Measurements from ENCODE around the gene OLIG1. TPM values are rescaled to one million over a fixed set of nuclear protein-coding genes. Genes with fewer than 3 reads are reported as not detected.

OLIG1 gene
- total and polyA plus RNA-seq, 2 donors from 2014 or later = 1.5 to 18.2 TPM

DNA sequence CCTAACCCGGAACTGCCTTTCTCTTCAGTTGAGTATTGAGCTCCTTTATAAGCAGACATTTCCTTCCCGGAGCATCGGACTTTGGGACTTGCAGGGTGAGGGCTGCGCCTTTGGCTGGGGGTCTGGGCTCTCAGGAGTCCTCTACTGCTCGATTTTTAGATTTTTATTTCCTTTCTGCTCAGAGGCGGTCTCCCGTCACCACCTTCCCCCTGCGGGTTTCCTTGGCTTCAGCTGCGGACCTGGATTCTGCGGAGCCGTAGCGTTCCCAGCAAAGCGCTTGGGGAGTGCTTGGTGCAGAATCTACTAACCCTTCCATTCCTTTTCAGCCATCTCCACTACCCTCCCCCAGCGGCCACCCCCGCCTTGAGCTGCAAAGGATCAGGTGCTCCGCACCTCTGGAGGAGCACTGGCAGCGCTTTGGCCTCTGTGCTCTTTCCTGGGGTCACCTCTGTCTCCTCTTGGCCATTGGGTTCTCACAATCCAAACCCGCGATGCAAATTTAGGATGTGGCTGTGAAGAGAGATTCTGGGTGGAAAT lies 40.5 kb upstream of the OLIG1 start:
- Histone ChIP-seq H3K9me3 (ENCODE audit: control insufficient read depth in 2 of 3, insufficient read depth in 1 of 3, low read length in 3 of 3) (no peaks in the 10 kb centered on the region), H3K4me1 (ENCODE audit: control insufficient read depth in 2 of 3, insufficient read depth in 2 of 3, low read depth in 1 of 3, low read length in 3 of 3) (peaks cover 0 to 8% (median 0%) of the 10 kb centered on the region in 3 donors), H3K27me3 (ENCODE audit: control insufficient read depth, insufficient read depth, low read length) (peaks cover 72% of the 10 kb centered on the region), H3K27ac (ENCODE audit: low read depth in 2 of 2, low read length in 2 of 2) (no peak overlapping the region), H3K9ac (ENCODE audit: low read length in 3 of 3) (no peak overlapping the region), H3K4me3 (ENCODE audit: low read length in 3 of 3) (no peak overlapping the region), H3K36me3 (ENCODE audit: control insufficient read depth in 2 of 3, insufficient read depth in 3 of 3, low read length in 3 of 3) (no peaks in the 10 kb centered on the region)
- intact Hi-C loops (cut with DNase I) = no loop called here
- no peak for FAIRE-seq
- no peak for DNase-seq
- TF ChIP-seq, protein P1, sequence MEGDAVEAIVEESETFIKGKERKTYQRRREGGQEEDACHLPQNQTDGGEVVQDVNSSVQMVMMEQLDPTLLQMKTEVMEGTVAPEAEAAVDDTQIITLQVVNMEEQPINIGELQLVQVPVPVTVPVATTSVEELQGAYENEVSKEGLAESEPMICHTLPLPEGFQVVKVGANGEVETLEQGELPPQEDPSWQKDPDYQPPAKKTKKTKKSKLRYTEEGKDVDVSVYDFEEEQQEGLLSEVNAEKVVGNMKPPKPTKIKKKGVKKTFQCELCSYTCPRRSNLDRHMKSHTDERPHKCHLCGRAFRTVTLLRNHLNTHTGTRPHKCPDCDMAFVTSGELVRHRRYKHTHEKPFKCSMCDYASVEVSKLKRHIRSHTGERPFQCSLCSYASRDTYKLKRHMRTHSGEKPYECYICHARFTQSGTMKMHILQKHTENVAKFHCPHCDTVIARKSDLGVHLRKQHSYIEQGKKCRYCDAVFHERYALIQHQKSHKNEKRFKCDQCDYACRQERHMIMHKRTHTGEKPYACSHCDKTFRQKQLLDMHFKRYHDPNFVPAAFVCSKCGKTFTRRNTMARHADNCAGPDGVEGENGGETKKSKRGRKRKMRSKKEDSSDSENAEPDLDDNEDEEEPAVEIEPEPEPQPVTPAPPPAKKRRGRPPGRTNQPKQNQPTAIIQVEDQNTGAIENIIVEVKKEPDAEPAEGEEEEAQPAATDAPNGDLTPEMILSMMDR (IDR thresholded peaks at IDR 0.05; ENCODE audit: borderline replicate concordance, extremely low read depth, insufficient read depth) = no peak

DNA sequence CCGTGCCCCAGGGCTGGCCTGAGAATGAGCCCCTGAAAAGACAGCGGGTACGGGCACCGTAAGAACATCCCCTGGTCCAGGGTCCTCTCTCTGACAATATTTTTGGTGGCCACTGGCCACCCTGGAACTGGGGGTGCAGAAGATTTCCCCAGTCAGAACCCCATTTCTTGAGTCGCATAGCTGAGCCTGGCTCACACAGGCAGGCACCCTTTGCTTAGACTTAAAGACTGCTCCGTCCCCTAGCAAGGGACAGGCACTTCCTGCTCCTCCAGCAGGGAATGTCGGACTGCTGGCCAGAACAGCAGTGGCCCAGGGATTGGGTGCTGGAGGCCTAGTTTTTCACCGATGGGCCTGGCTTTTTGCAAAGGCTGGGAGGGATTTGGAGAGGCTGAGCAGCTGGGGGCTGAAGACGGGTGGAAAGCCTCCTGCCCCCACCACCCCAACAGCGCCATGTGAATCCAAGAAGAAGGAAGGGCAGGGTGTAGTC lies 39.9 kb upstream of the OLIG1 start:
- no peaks in the 10 kb centered on the region for H3K9me3 ChIP-seq (ENCODE audit: control insufficient read depth in 2 of 3, insufficient read depth in 1 of 3, low read length in 3 of 3)
- H3K4me3 ChIP-seq (ENCODE audit: low read length in 3 of 3) = no peak overlapping the region
- H3K27me3 ChIP-seq (ENCODE audit: control insufficient read depth, insufficient read depth, low read length) = peaks cover 72% of the 10 kb centered on the region
- no peak overlapping the region for H3K27ac ChIP-seq (ENCODE audit: low read depth in 2 of 2, low read length in 2 of 2)
- FAIRE-seq (no peak), DNase-seq (no peak)
- TF ChIP-seq, protein P1 (IDR thresholded peaks at IDR 0.05; ENCODE audit: borderline replicate concordance, extremely low read depth, insufficient read depth) = no peak
- H3K4me1 ChIP-seq (ENCODE audit: control insufficient read depth in 2 of 3, insufficient read depth in 2 of 3, low read depth in 1 of 3, low read length in 3 of 3) = peaks cover 0 to 8% (median 0%) of the 10 kb centered on the region in 3 donors
- H3K9ac ChIP-seq (ENCODE audit: low read length in 3 of 3) = no peak overlapping the region
- intact Hi-C loops (cut with DNase I) = no loop called here
- H3K36me3 ChIP-seq (ENCODE audit: control insufficient read depth in 2 of 3, insufficient read depth in 3 of 3, low read length in 3 of 3) = no peaks in the 10 kb centered on the region

DNA sequence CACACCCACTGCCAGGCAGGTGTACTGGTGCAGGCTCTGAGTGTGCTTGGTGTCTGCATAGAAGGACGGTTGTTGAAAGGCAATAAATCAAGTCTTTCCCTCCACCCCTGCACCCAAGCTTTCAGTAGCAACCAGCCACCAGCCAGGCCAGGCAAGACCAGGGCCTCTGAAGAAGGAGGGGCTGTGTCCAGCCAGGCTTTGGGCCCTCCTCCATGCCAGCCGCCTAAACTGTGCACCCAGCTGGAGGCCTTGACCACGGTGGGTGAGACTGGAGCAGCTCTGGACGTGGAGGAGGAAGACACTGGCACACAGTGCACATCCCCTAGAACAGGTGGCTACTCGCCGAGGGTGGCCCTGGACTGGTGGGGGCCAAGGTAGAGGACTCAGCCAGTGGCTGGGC lies 39.3 kb upstream of the OLIG1 start:
- H3K4me3 ChIP-seq (ENCODE audit: low read length in 3 of 3) = no peak overlapping the region
- H3K36me3 ChIP-seq (ENCODE audit: control insufficient read depth in 2 of 3, insufficient read depth in 3 of 3, low read length in 3 of 3) = no peaks in the 10 kb centered on the region
- no peak for FAIRE-seq
- H3K4me1 ChIP-seq (ENCODE audit: control insufficient read depth in 2 of 3, insufficient read depth in 2 of 3, low read depth in 1 of 3, low read length in 3 of 3) = peaks cover 0 to 8% (median 0%) of the 10 kb centered on the region in 3 donors
- H3K9me3 ChIP-seq (ENCODE audit: control insufficient read depth in 2 of 3, insufficient read depth in 1 of 3, low read length in 3 of 3) = no peaks in the 10 kb centered on the region
- intact Hi-C loops (cut with DNase I) = no loop called here
- peaks cover 67% of the 10 kb centered on the region for H3K27me3 ChIP-seq (ENCODE audit: control insufficient read depth, insufficient read depth, low read length)
- no peak overlapping the region for H3K27ac ChIP-seq (ENCODE audit: low read depth in 2 of 2, low read length in 2 of 2)
- H3K9ac ChIP-seq (ENCODE audit: low read length in 3 of 3) = no peak overlapping the region
- TF ChIP-seq, protein P1 (IDR thresholded peaks at IDR 0.05; ENCODE audit: borderline replicate concordance, extremely low read depth, insufficient read depth) = no peak
- no peak for DNase-seq
